Peyer's patch (tissue), 4 donors: ENCODE data around the gene TNFRSF14.

Experiments
- POLR2A ChIP-seq, 2 donors: fragments of 450-650 bp; IDR thresholded peaks; one replicate each; pipeline ENCODE4 v1.5.1; 2017; ENCODE audit warnings: antibody characterized with exemption in 2 of 2, mild to moderate bottlenecking in 2 of 2, moderate library complexity in 2 of 2
- TF ChIP-seq, protein P1 (sequence below), 6 experiments: fragments of 450-650 bp in 4 of 6; fragments of 200-600 bp in 2 of 6; sonication (generic) in 1 of 6; IDR thresholded peaks; one replicate each; pipeline ENCODE4 v1.5.1; 2017 to 2019; ENCODE audit warnings: antibody characterized with exemption in 6 of 6, mild to moderate bottlenecking in 3 of 6, moderate library complexity in 1 of 6

DNA sequence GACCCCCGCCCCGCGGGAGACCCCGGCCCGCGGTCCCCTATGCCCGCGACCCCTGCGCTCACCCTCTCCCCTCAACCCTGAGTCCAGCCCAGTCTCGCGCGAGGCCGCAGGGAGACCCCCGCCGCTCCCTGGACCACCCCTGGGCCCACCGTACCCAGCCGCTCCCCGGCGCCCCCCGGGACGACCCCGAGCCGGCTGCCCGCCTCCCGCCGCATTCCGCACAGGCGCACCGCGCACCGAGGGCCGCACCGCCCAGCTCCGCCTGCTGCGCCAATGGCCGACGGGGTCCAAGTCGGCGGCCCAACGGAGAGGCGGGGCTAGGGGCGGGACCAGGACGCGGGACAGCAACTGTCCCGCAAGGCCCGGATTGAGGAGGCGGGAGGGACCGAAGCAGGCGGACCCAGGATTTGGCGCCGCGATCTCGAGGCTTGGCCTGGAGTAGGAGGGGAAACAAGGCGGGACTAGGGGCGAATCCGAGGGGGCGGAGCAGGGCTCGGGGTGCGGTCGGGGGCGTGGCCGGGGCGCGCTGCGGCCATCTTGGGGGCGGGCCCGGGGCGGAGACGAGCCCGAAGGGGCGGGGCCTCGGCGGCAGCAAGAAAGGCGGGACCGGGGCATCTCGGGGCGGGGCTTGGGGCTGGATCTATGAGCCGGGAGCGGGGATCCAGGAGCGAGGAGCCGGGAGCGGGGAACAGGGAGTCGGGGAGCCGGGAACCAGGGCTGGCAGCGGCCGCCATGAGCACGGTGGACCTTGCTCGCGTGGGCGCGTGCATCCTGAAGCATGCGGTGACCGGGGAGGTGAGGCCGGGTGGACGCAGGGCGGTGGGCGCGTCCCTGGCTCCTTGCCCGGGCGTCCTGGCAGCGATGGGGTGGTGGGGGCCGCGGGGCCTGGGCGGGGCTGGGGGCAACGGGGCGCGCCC lies 30.2 kb downstream of the TNFRSF14 start, which contains the start of gene PRXL2B:
- TF ChIP-seq, protein P1, sequence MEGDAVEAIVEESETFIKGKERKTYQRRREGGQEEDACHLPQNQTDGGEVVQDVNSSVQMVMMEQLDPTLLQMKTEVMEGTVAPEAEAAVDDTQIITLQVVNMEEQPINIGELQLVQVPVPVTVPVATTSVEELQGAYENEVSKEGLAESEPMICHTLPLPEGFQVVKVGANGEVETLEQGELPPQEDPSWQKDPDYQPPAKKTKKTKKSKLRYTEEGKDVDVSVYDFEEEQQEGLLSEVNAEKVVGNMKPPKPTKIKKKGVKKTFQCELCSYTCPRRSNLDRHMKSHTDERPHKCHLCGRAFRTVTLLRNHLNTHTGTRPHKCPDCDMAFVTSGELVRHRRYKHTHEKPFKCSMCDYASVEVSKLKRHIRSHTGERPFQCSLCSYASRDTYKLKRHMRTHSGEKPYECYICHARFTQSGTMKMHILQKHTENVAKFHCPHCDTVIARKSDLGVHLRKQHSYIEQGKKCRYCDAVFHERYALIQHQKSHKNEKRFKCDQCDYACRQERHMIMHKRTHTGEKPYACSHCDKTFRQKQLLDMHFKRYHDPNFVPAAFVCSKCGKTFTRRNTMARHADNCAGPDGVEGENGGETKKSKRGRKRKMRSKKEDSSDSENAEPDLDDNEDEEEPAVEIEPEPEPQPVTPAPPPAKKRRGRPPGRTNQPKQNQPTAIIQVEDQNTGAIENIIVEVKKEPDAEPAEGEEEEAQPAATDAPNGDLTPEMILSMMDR (IDR thresholded peaks at IDR 0.05), result no peak
- TF ChIP-seq POLR2A (IDR thresholded peaks at IDR 0.05), result peak; percentile 90 to 95
